Measurements from ENCODE around the gene PXDN.

- TF ChIP-seq POLR2A (IDR thresholded peaks at IDR 0.05; ENCODE audit: low read length), result no peak
- TF ChIP-seq GATA1 (IDR thresholded peaks at IDR 0.05; ENCODE audit: low read depth, low read length), result no peak
Measured at GRCh38 chr2:1766425-1766824, 22.1 kb upstream of the PXDN start.
